GM19397 (cell line): ENCODE results near the gene CLDN4.
"Not testable (repeated sequence)": the region's sequence is repeated elsewhere in the genome, so short reads cannot be mapped to it uniquely, and the experiment has no call there.

Experiments
- ATAC-seq: cut with Tn5 transposase; IDR thresholded peaks from one replicate; pipeline ENCODE4 v1.9.1; 2021; ENCODE audit warnings: mild to moderate bottlenecking, moderate library complexity; ENCODE audit not compliant: unreplicated experiment

CLDN4 gene

GRCh38 chr7:73842067-73842976 lies 11.5 kb downstream of the CLDN4 start, which contains the start of gene METTL27:
METTL27 (minus strand) TSS chr7:73842516; CDS start chr7:73842140, 376 bp downstream.
- peak; percentile 89 for ATAC-seq

- ATAC-seq, result no peak
Measured at GRCh38 chr7:73844131-73844547, 13.3 kb downstream of the CLDN4 start.

- no peak for ATAC-seq
Measured at GRCh38 chr7:73844848-73845460, 14.2 kb downstream of the CLDN4 start.

GRCh38 chr7:73845701-73846195 lies 15.0 kb downstream of the CLDN4 start:
- ATAC-seq, result not testable (repeated sequence)

- ATAC-seq, result no peak
Measured at GRCh38 chr7:73847941-73848723, 17.3 kb downstream of the CLDN4 start.

- ATAC-seq, result no peak
Measured at GRCh38 chr7:73850781-73851207, 20.0 kb downstream of the CLDN4 start.

- peak; percentile 51 for ATAC-seq
Measured at GRCh38 chr7:73851410-73852338, 20.9 kb downstream of the CLDN4 start.

- no peak for ATAC-seq
Measured at GRCh38 chr7:73852500-73852899, 21.7 kb downstream of the CLDN4 start.

- ATAC-seq, result no peak
Measured at GRCh38 chr7:73856941-73857340, 26.1 kb downstream of the CLDN4 start.

- ATAC-seq, result no peak
Measured at GRCh38 chr7:73858807-73859206, 28.0 kb downstream of the CLDN4 start.

GRCh38 chr7:73860859-73861258 lies 30.1 kb downstream of the CLDN4 start, which contains the start of gene TMEM270:
TMEM270 (plus strand) TSS chr7:73861159; CDS start chr7:73861195, 36 bp downstream.
- no peak for ATAC-seq

- no peak for ATAC-seq
Measured at GRCh38 chr7:73861305-73861704, 30.5 kb downstream of the CLDN4 start.

GRCh38 chr7:73864981-73865711 lies 34.4 kb downstream of the CLDN4 start:
- no peak for ATAC-seq

GRCh38 chr7:73865738-73866445 lies 35.1 kb downstream of the CLDN4 start:
- no peak for ATAC-seq

- ATAC-seq, result no peak
Measured at GRCh38 chr7:73866446-73866767, 35.6 kb downstream of the CLDN4 start.

GRCh38 chr7:73869011-73869798 lies 38.4 kb downstream of the CLDN4 start:
- ATAC-seq, result no peak

GRCh38 chr7:73870041-73870492 lies 39.3 kb downstream of the CLDN4 start:
- ATAC-seq, result no peak
